Measurements from ENCODE around the gene LRP1B.

Gene LRP1B

DNA sequence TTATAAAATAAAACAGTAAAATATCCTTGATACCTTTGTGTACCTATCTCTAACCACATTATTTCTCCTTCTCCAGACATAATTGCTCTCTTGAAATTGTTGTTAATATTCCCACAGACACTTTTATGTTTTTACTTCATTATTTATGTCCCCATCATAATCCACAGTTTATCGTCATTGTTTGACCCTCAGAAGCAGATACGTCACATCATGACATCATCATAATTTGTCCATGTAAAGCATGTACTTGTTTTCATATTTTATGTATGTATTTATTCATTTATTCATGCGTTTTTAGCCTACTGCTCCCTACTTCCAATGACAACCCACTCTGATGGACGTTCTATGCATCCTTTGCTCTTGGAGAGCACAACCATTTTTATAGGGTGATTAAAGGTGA lies 1943.7 kb downstream of the LRP1B start:
- Histone ChIP-seq H3K27me3 (replicated peaks; ENCODE audit: insufficient read depth, low read length) (no peaks in the 10 kb centered on the region), H3K36me3 (replicated peaks; ENCODE audit: insufficient read depth, low read length) (no peaks in the 10 kb centered on the region), H3F3A (ENCODE audit: insufficient read depth, low read length) (no peaks in the 10 kb centered on the region), H3K9me3 (replicated peaks; ENCODE audit: insufficient read depth, low read length) (no peaks in the 10 kb centered on the region), H4K20me1 (ENCODE audit: insufficient read depth, low read length) (no peaks in the 10 kb centered on the region), H3K4me1 (ENCODE audit: low read length) (no peaks in the 10 kb centered on the region), H3K27ac (ENCODE audit: low read length) (no peak overlapping the region), H3K9ac (ENCODE audit: low read length) (no peak overlapping the region), H2AFZ (ENCODE audit: low read length) (no peak overlapping the region), H3K9me2 (replicated peaks; ENCODE audit: insufficient read depth, low read length) (no peaks in the 10 kb centered on the region), H3K4me3 (ENCODE audit: low read length) (no peak overlapping the region), H3K79me2 (ENCODE audit: low read length) (no peaks in the 10 kb centered on the region), H3K4me2 (ENCODE audit: low read depth, low read length) (no peak overlapping the region)
- TF ChIP-seq EZH2phosphoT487 (IDR thresholded peaks at IDR 0.05; ENCODE audit: low read length): no peak
- TF ChIP-seq, protein P1, sequence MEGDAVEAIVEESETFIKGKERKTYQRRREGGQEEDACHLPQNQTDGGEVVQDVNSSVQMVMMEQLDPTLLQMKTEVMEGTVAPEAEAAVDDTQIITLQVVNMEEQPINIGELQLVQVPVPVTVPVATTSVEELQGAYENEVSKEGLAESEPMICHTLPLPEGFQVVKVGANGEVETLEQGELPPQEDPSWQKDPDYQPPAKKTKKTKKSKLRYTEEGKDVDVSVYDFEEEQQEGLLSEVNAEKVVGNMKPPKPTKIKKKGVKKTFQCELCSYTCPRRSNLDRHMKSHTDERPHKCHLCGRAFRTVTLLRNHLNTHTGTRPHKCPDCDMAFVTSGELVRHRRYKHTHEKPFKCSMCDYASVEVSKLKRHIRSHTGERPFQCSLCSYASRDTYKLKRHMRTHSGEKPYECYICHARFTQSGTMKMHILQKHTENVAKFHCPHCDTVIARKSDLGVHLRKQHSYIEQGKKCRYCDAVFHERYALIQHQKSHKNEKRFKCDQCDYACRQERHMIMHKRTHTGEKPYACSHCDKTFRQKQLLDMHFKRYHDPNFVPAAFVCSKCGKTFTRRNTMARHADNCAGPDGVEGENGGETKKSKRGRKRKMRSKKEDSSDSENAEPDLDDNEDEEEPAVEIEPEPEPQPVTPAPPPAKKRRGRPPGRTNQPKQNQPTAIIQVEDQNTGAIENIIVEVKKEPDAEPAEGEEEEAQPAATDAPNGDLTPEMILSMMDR (IDR thresholded peaks at IDR 0.05; ENCODE audit: low read length): no peak
- no peak for TF ChIP-seq EZH2 (optimal IDR thresholded peaks at IDR 0.05; ENCODE audit: low read depth, low read length)
- no peak for DNase-seq

- Histone ChIP-seq H2AFZ (ENCODE audit: low read length) (no peak overlapping the region), H3K9me3 (replicated peaks; ENCODE audit: insufficient read depth, low read length) (no peaks in the 10 kb centered on the region), H3K4me2 (ENCODE audit: low read depth, low read length) (no peak overlapping the region), H3K36me3 (replicated peaks; ENCODE audit: insufficient read depth, low read length) (no peaks in the 10 kb centered on the region), H3K79me2 (ENCODE audit: low read length) (no peaks in the 10 kb centered on the region), H3K4me1 (ENCODE audit: low read length) (no peaks in the 10 kb centered on the region), H4K20me1 (ENCODE audit: insufficient read depth, low read length) (no peaks in the 10 kb centered on the region), H3K9me2 (replicated peaks; ENCODE audit: insufficient read depth, low read length) (no peaks in the 10 kb centered on the region), H3K4me3 (ENCODE audit: low read length) (no peak overlapping the region), H3F3A (ENCODE audit: insufficient read depth, low read length) (no peaks in the 10 kb centered on the region), H3K27me3 (replicated peaks; ENCODE audit: insufficient read depth, low read length) (no peaks in the 10 kb centered on the region), H3K27ac (ENCODE audit: low read length) (no peak overlapping the region), H3K9ac (ENCODE audit: low read length) (no peak overlapping the region)
- no peak for DNase-seq
- TF ChIP-seq EZH2 (optimal IDR thresholded peaks at IDR 0.05; ENCODE audit: low read depth, low read length) (no peak), EZH2phosphoT487 (IDR thresholded peaks at IDR 0.05; ENCODE audit: low read length) (no peak)
- TF ChIP-seq, protein P1 (IDR thresholded peaks at IDR 0.05; ENCODE audit: low read length): no peak
Observed at GRCh38 chr2:140186313-140186712, 1944.5 kb downstream of the LRP1B start.

DNA sequence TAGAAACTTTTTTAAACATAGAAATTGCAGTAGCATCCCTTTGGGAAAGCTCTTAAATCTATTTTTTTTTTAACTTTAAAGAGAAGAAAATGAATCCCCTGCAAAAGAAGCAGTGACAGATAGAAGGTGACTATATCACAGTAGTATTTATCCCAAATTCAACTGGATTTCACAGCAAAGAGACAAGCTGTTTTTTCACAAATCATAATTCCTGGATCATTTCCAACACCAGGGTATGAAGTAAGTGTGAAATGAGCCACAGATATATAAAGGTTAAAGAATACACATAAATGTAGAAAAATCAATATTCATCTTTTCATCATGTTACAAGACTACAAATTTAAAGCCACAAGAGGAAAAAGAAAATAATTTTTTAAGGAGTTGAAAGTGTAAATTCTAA lies 1945.7 kb downstream of the LRP1B start:
- no peaks in the 10 kb centered on the region for H3K79me2 ChIP-seq (ENCODE audit: low read length)
- no peaks in the 10 kb centered on the region for H3K9me3 ChIP-seq (replicated peaks; ENCODE audit: insufficient read depth, low read length)
- H3K9me2 ChIP-seq (replicated peaks; ENCODE audit: insufficient read depth, low read length): no peaks in the 10 kb centered on the region
- H3K36me3 ChIP-seq (replicated peaks; ENCODE audit: insufficient read depth, low read length): no peaks in the 10 kb centered on the region
- no peak overlapping the region for H3K4me3 ChIP-seq (ENCODE audit: low read length)
- no peak overlapping the region for H3K27ac ChIP-seq (ENCODE audit: low read length)
- no peaks in the 10 kb centered on the region for H4K20me1 ChIP-seq (ENCODE audit: insufficient read depth, low read length)
- no peak overlapping the region for H2AFZ ChIP-seq (ENCODE audit: low read length)
- H3K4me1 ChIP-seq (ENCODE audit: low read length): no peaks in the 10 kb centered on the region
- H3K27me3 ChIP-seq (replicated peaks; ENCODE audit: insufficient read depth, low read length): no peaks in the 10 kb centered on the region
- no peak for TF ChIP-seq EZH2phosphoT487 (IDR thresholded peaks at IDR 0.05; ENCODE audit: low read length)
- TF ChIP-seq, protein P1 (IDR thresholded peaks at IDR 0.05; ENCODE audit: low read length): no peak
- TF ChIP-seq EZH2 (optimal IDR thresholded peaks at IDR 0.05; ENCODE audit: low read depth, low read length): no peak
- no peaks in the 10 kb centered on the region for H3F3A ChIP-seq (ENCODE audit: insufficient read depth, low read length)
- H3K9ac ChIP-seq (ENCODE audit: low read length): no peak overlapping the region
- no peak for DNase-seq
- H3K4me2 ChIP-seq (ENCODE audit: low read depth, low read length): no peak overlapping the region
